ENCODE data around the gene PXK.

The PXK gene

GRCh38 chr3:58369876-58370275 is 37.2 kb downstream of the PXK start:
- H3K36me3 ChIP-seq (ENCODE audit: insufficient read depth, low read length) = no peaks in the 10 kb centered on the region

DNA sequence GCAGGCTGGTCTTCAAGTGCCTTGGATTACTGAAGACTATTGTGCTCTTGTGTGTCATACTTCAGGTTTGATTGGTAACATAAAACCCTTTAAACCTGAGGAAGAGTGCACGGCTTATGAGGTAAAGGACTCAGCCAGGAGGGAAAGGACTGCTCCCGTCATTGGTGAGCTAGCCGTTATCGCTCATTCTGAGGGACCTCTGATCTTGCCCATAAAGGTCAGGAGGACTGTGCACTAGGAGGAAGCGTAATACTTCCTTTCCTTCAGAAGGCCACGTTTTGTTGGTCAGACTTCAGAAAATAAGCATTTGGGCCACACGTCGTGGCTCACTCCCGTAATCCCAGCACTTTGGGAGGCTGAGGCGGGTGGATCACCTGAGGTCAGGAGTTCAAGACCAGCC is 37.7 kb downstream of the PXK start:
- Histone ChIP-seq H3K4me1 (ENCODE audit: insufficient read depth, low read length) (peaks cover 7% of the 10 kb centered on the region; the same call in 1 of the 2 replicates), H3K36me3 (ENCODE audit: insufficient read depth, low read length) (no peaks in the 10 kb centered on the region), H3K9me3 (ENCODE audit: control insufficient read depth, insufficient read depth, low read length) (no peaks in the 10 kb centered on the region), H3K9ac (ENCODE audit: low read depth, low read length) (no peak overlapping the region)

More at GRCh38 chr3:58369876-58370275, 37.2 kb downstream of the PXK start:
- Histone ChIP-seq H3K4me1 (ENCODE audit: insufficient read depth, low read length) (peaks cover 7% of the 10 kb centered on the region; the same call in 1 of the 2 replicates), H3K9ac (ENCODE audit: low read depth, low read length) (no peak overlapping the region), H3K9me3 (ENCODE audit: control insufficient read depth, insufficient read depth, low read length) (no peaks in the 10 kb centered on the region)

- Histone ChIP-seq H3K9me3 (ENCODE audit: control insufficient read depth, insufficient read depth, low read length) (no peaks in the 10 kb centered on the region), H3K9ac (ENCODE audit: low read depth, low read length) (no peak overlapping the region), H3K4me1 (ENCODE audit: insufficient read depth, low read length) (no peaks in the 10 kb centered on the region; the same call in 1 of the 2 replicates), H3K36me3 (ENCODE audit: insufficient read depth, low read length) (no peaks in the 10 kb centered on the region)
Observed at GRCh38 chr3:58371754-58372153, 39.1 kb downstream of the PXK start.

DNA sequence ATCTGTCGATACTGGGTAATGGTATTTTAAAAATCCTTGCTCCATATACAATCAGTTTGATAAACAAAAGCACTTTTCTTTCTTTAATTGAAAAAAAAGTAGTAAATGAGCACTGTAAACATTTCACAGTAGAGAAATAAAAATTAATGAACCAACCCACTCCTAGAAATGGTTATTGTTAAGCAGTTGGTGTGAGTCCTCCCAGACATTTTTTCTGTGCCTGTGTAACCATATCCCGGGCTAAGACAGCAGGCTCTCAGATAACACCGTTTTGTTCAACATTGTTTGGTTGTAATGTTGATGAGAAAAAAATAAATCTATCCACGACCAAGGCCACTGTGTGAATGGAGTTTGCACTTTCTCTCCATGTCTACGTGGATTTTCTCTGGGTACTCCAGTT is 42.6 kb downstream of the PXK start:
- H3K36me3 ChIP-seq (ENCODE audit: insufficient read depth, low read length) = no peaks in the 10 kb centered on the region
- no peak overlapping the region for H3K9ac ChIP-seq (ENCODE audit: low read depth, low read length)
- no peaks in the 10 kb centered on the region for H3K4me1 ChIP-seq (ENCODE audit: insufficient read depth, low read length)
- H3K9me3 ChIP-seq (ENCODE audit: control insufficient read depth, insufficient read depth, low read length) = no peaks in the 10 kb centered on the region

DNA sequence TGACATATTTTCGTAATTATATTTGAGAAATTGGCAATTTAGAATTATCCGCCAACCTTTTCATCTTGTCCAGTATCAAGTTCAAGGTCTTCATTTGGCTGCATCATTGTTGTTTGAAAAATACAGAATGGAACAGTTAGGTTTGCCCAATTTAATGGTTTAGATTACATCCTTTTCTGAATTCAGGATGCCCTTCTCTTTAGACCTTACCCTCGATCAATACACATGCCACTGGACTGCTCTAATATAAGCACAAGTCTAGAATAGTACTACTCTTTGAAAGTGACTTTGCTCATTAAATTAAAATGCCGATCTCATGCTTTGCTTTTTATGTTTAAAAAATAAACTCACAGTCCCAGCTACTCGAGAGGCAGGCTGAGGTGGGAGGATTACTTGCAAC is 44.5 kb downstream of the PXK start:
- no peaks in the 10 kb centered on the region for H3K36me3 ChIP-seq (ENCODE audit: insufficient read depth, low read length)

DNA sequence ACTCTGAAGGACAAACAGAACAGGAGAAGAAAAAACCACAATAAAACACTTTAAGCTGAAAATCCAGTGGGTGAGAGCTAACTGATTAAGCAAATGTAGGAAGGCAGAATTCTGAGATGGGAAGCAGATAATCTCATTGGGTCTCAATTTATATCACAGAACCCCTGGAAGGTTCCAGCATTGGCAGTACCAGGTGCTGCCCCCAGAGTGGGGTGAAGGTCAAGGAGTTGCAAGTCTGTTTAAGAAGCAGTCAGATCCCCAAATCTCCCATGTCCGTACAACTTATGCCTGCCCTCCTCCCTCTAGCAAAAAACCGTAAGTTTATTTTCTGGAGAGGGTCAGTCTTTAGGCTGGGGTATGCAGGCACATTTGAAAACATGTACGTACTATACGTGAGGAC is 45.1 kb downstream of the PXK start:
- Histone ChIP-seq H3K9me3 (ENCODE audit: control insufficient read depth, insufficient read depth, low read length) (no peaks in the 10 kb centered on the region), H3K4me1 (ENCODE audit: insufficient read depth, low read length) (no peaks in the 10 kb centered on the region), H3K9ac (ENCODE audit: low read depth, low read length) (no peak overlapping the region), H3K36me3 (ENCODE audit: insufficient read depth, low read length) (no peaks in the 10 kb centered on the region)

More for the DNA sequence above, 44.5 kb downstream of the PXK start:
- no peak overlapping the region for H3K9ac ChIP-seq (ENCODE audit: low read depth, low read length)
- no peaks in the 10 kb centered on the region for H3K9me3 ChIP-seq (ENCODE audit: control insufficient read depth, insufficient read depth, low read length)
- H3K4me1 ChIP-seq (ENCODE audit: insufficient read depth, low read length) = no peaks in the 10 kb centered on the region

- Histone ChIP-seq H3K9me3 (ENCODE audit: control insufficient read depth, insufficient read depth, low read length) (no peaks in the 10 kb centered on the region), H3K9ac (ENCODE audit: low read depth, low read length) (no peak overlapping the region), H3K36me3 (ENCODE audit: insufficient read depth, low read length) (no peaks in the 10 kb centered on the region), H3K4me1 (ENCODE audit: insufficient read depth, low read length) (no peaks in the 10 kb centered on the region)
Observed at GRCh38 chr3:58379351-58380073, 46.8 kb downstream of the PXK start.

DNA sequence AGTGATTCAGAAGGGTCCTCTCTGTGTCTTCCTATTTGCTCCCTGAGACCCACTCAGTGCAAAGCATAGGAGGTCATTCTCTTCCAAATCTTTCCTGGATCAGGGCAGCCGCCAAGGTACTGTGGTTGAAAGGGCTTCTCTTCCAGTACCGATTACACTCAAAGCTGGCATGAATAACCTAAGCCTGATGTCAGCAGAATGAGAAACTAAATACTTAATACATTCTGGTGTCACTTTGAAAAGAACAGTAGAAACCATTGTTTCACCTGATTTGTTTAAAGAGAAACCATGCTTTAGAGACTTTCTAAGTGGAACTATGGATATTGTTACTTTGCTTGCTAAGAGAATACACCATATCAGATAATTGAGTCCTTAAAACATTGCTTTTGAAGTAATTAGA is 50.8 kb downstream of the PXK start:
- no peak overlapping the region for H3K9ac ChIP-seq (ENCODE audit: low read depth, low read length)
- H3K9me3 ChIP-seq (ENCODE audit: control insufficient read depth, insufficient read depth, low read length) = no peaks in the 10 kb centered on the region
- peaks cover 20% of the 10 kb centered on the region for H3K4me1 ChIP-seq (ENCODE audit: insufficient read depth, low read length)
- no peaks in the 10 kb centered on the region for H3K36me3 ChIP-seq (ENCODE audit: insufficient read depth, low read length)

- Histone ChIP-seq H3K36me3 (ENCODE audit: insufficient read depth, low read length) (no peaks in the 10 kb centered on the region), H3K9me3 (ENCODE audit: control insufficient read depth, insufficient read depth, low read length) (no peaks in the 10 kb centered on the region), H3K9ac (ENCODE audit: low read depth, low read length) (no peak overlapping the region), H3K4me1 (ENCODE audit: insufficient read depth, low read length) (peaks cover 24% of the 10 kb centered on the region)
Observed at GRCh38 chr3:58383904-58384303, 51.2 kb downstream of the PXK start.

GRCh38 chr3:58384381-58385090 is 51.8 kb downstream of the PXK start:
- Histone ChIP-seq H3K9ac (ENCODE audit: low read depth, low read length) (no peak overlapping the region), H3K9me3 (ENCODE audit: control insufficient read depth, insufficient read depth, low read length) (no peaks in the 10 kb centered on the region), H3K4me1 (ENCODE audit: insufficient read depth, low read length) (peaks cover 29% of the 10 kb centered on the region), H3K36me3 (ENCODE audit: insufficient read depth, low read length) (no peaks in the 10 kb centered on the region)

DNA sequence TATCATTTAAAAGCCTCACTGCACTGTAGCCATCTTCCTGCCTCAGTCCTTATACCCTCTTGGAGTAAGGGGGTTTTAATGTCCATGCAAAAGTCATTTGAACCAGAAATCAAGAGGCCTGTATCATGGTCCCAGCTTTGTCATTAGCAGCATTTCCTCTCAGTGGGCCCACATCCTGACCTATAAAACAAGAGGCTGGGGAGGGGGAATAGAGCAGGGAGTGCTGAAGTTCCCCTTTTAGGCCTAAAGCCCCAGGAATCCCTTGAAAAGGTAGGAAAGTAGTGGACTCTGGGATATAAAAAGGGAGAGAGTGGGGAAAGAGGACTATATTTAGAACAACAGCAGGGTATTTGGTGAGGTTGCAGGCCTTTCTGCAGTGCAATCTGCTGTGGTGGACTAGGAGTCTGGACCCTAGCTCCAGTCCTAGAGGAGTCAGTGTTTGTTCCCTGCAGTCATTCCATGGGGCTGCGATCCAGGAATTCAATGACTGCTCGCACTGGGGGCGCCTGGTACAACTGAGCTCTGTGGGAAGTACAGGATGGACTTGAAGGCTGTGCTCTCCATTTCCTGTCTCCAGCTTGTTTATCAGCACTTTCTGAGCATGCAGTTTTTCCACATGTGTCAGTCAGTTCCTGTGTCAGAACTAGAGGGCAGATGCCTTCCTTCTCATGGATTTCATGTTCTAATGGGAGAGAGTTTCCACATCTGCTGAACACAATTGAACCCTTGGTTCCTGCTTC is 54.1 kb downstream of the PXK start:
- Histone ChIP-seq H3K4me1 (ENCODE audit: insufficient read depth, low read length) (peaks cover 29% of the 10 kb centered on the region), H3K9ac (ENCODE audit: low read depth, low read length) (no peak overlapping the region), H3K36me3 (ENCODE audit: insufficient read depth, low read length) (no peaks in the 10 kb centered on the region), H3K9me3 (ENCODE audit: control insufficient read depth, insufficient read depth, low read length) (no peaks in the 10 kb centered on the region)

- no peak overlapping the region for H3K9ac ChIP-seq (ENCODE audit: low read depth, low read length)
- no peaks in the 10 kb centered on the region for H3K9me3 ChIP-seq (ENCODE audit: control insufficient read depth, insufficient read depth, low read length)
- H3K4me1 ChIP-seq (ENCODE audit: insufficient read depth, low read length) = peaks cover 29% of the 10 kb centered on the region
- no peaks in the 10 kb centered on the region for H3K36me3 ChIP-seq (ENCODE audit: insufficient read depth, low read length)
Observed at GRCh38 chr3:58387650-58388546, 55.2 kb downstream of the PXK start.

DNA sequence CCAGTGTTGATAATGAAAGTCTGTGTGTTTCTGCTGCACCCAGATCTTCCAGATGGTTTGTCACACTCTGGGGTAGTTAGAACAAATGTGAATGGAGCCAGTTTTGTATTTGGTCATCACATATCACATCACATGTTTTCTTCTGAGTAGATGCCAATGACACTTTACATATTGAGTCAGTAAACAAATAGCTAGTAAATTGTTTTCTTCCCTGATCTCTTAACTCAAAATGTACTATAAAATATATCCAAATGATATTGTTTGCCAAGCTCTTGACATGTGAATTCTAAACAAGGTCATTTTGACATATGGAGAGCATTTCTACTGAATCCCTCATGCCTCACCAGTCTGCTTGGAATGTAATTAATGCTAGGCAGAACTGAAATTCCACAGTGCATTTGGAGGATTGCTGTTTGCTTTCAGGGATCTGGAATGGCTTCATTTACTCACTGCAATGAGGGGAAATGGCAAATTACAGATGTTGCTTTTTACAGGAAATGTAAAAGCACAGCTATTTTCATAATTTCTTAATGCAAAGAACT is 55.9 kb downstream of the PXK start:
- no peak overlapping the region for H3K9ac ChIP-seq (ENCODE audit: low read depth, low read length)
- peaks cover 29% of the 10 kb centered on the region for H3K4me1 ChIP-seq (ENCODE audit: insufficient read depth, low read length)
- no peaks in the 10 kb centered on the region for H3K36me3 ChIP-seq (ENCODE audit: insufficient read depth, low read length)
- no peaks in the 10 kb centered on the region for H3K9me3 ChIP-seq (ENCODE audit: control insufficient read depth, insufficient read depth, low read length)
